ENCODE data around the gene EML3. TPM values are rescaled to one million over a fixed set of nuclear protein-coding genes. Genes with fewer than 3 reads are reported as not detected.
A peak's percentile ranks its signal among the peaks of the same experiment; 100 is the strongest.

EML3 gene
- total and polyA plus RNA-seq, 5 donors, result 23.5 to 33.3 (median 23.9) TPM

GRCh38 chr11:62556108-62556874, 56.3 kb downstream of the EML3 start:
- H3K4me3 ChIP-seq (ENCODE audit: low read length), result no peak overlapping the region
- no peaks in the 10 kb centered on the region for H3K9me3 ChIP-seq (ENCODE audit: control insufficient read depth, low read length)
- 17% methylated on average over 14 of the region's 14 CpGs for WGBS
- peaks cover 48% of the 10 kb centered on the region for H3K4me1 ChIP-seq (ENCODE audit: control insufficient read depth, insufficient read depth, low read length)
- peak overlapping the region; percentile 83 for H3K27ac ChIP-seq (ENCODE audit: low read length)
- H3K27me3 ChIP-seq (ENCODE audit: control insufficient read depth, insufficient read depth), result no peaks in the 10 kb centered on the region
- intact Hi-C loops (cut with DNase I), result loop anchor here in 1 of 4 donors (10.0 kb wide), 1 partner anchor 131 kb away; no protein-coding TSS in a partner anchor
- peak; percentile 93 to 95 (median 95) for DNase-seq
- peak; percentile 77 to 82 for ATAC-seq

GRCh38 chr11:62555464-62556107, 57.0 kb downstream of the EML3 start:
- intact Hi-C loops (cut with DNase I), result loop anchor here in 1 of 4 donors (10.0 kb wide), 1 partner anchor 131 kb away; no protein-coding TSS in a partner anchor
- Histone ChIP-seq H3K27me3 (ENCODE audit: control insufficient read depth, insufficient read depth) (no peaks in the 10 kb centered on the region), H3K27ac (ENCODE audit: low read length) (peak overlapping the region; percentile 83), H3K4me1 (ENCODE audit: control insufficient read depth, insufficient read depth, low read length) (peaks cover 48% of the 10 kb centered on the region), H3K4me3 (ENCODE audit: low read length) (no peak overlapping the region), H3K9me3 (ENCODE audit: control insufficient read depth, low read length) (no peaks in the 10 kb centered on the region)
- DNase-seq (peak in 1 of 3 donors; percentile 68), ATAC-seq (no peak)
- 30% methylated on average over 4 of the region's 4 CpGs for WGBS

- Histone ChIP-seq H3K27me3 (ENCODE audit: control insufficient read depth, insufficient read depth) (no peaks in the 10 kb centered on the region), H3K4me3 (ENCODE audit: low read length) (no peak overlapping the region), H3K4me1 (ENCODE audit: control insufficient read depth, insufficient read depth, low read length) (peaks cover 43% of the 10 kb centered on the region), H3K9me3 (ENCODE audit: control insufficient read depth, low read length) (no peaks in the 10 kb centered on the region), H3K27ac (ENCODE audit: low read length) (peak overlapping the region; percentile 100)
- 77% methylated on average over 7 of the region's 7 CpGs for WGBS
- ATAC-seq, result no peak
- DNase-seq, result peak in 1 of 3 donors; percentile 66
- intact Hi-C loops (cut with DNase I), result loop anchor here in 1 of 4 donors (10.0 kb wide), 1 partner anchor 130 kb away; no protein-coding TSS in a partner anchor
Measured at GRCh38 chr11:62554387-62555167, 58.0 kb downstream of the EML3 start.

- DNase-seq, result peak in 1 of 3 donors; percentile 20
- Histone ChIP-seq H3K4me1 (ENCODE audit: control insufficient read depth, insufficient read depth, low read length) (peaks cover 43% of the 10 kb centered on the region), H3K27ac (ENCODE audit: low read length) (peak overlapping the region; percentile 100), H3K9me3 (ENCODE audit: control insufficient read depth, low read length) (no peaks in the 10 kb centered on the region), H3K27me3 (ENCODE audit: control insufficient read depth, insufficient read depth) (no peaks in the 10 kb centered on the region), H3K4me3 (ENCODE audit: low read length) (no peak overlapping the region)
- intact Hi-C loops (cut with DNase I), result loop anchor here in 1 of 4 donors (10.0 kb wide), 1 partner anchor 129 kb away; no protein-coding TSS in a partner anchor
- WGBS, result 76% methylated on average over 8 of the region's 8 CpGs
- ATAC-seq, result no peak
Measured at GRCh38 chr11:62553839-62554361, 58.7 kb downstream of the EML3 start.

- intact Hi-C loops (cut with DNase I), result loop anchor here in 1 of 4 donors (10.0 kb wide), 1 partner anchor 128 kb away; no protein-coding TSS in a partner anchor
- no peaks in the 10 kb centered on the region for H3K27me3 ChIP-seq (ENCODE audit: control insufficient read depth, insufficient read depth)
- peak overlapping the region; percentile 100 for H3K27ac ChIP-seq (ENCODE audit: low read length)
- H3K4me1 ChIP-seq (ENCODE audit: control insufficient read depth, insufficient read depth, low read length), result peaks cover 46% of the 10 kb centered on the region
- WGBS, result 8% methylated on average over 15 of the region's 15 CpGs
- no peak overlapping the region for H3K4me3 ChIP-seq (ENCODE audit: low read length)
- peak; percentile 88 to 89 for ATAC-seq
- peak; percentile 87 to 93 (median 91) for DNase-seq
- no peaks in the 10 kb centered on the region for H3K9me3 ChIP-seq (ENCODE audit: control insufficient read depth, low read length)
Measured at GRCh38 chr11:62553080-62553838, 59.3 kb downstream of the EML3 start.

GRCh38 chr11:62552485-62553079, 60.0 kb downstream of the EML3 start:
- peak overlapping the region; percentile 100 for H3K27ac ChIP-seq (ENCODE audit: low read length)
- no peak for ATAC-seq

More at GRCh38 chr11:62552485-62553079, 60.0 kb downstream of the EML3 start:
- peak in 2 of 3 donors; percentile 46 to 70 for DNase-seq
- Histone ChIP-seq H3K9me3 (ENCODE audit: control insufficient read depth, low read length) (no peaks in the 10 kb centered on the region), H3K4me1 (ENCODE audit: control insufficient read depth, insufficient read depth, low read length) (peaks cover 46% of the 10 kb centered on the region), H3K4me3 (ENCODE audit: low read length) (no peak overlapping the region), H3K27me3 (ENCODE audit: control insufficient read depth, insufficient read depth) (no peaks in the 10 kb centered on the region)
- WGBS, result 17% methylated on average over 4 of the region's 4 CpGs
- intact Hi-C loops (cut with DNase I), result loop anchor here in 1 of 4 donors (10.0 kb wide), 1 partner anchor 128 kb away; no protein-coding TSS in a partner anchor

Small RNA genes within 50 kb of the gene (microRNA-seq; reads per million reads assigned to microRNA genes)
- gene MIR6747, result 0 to 0.42 reads per million in 2 donors

Other genes with a start within 250 kb of the EML3 start
- not detected for gene SCGB1A1, start 193.7 kb downstream of the EML3 start, total RNA-seq
- not detected for gene SCGB1A1, start 193.7 kb downstream of the EML3 start, polyA plus RNA-seq
- 100 to 1,000 TPM; 289 to 371 (median 320) TPM for gene AHNAK, start 66.0 kb downstream of the EML3 start, total RNA-seq
- 78.1 TPM for gene AHNAK, start 66.0 kb downstream of the EML3 start, polyA plus RNA-seq
- 1,000 to 10,000 TPM in 1 of 4 donors, 100 to 1,000 TPM in 3; 807 to 1,060 (median 897) TPM for gene EEF1G, start 38.9 kb downstream of the EML3 start, total RNA-seq
- 770 TPM for gene EEF1G, start 38.9 kb downstream of the EML3 start, polyA plus RNA-seq
- 10 to 100 TPM in 3 of 4 donors, 1 to 10 TPM in 1; 8.0 to 15.3 (median 11.5) TPM for gene TUT1, start 21.3 kb downstream of the EML3 start, total RNA-seq
- 10.7 TPM for gene TUT1, start 21.3 kb downstream of the EML3 start, polyA plus RNA-seq
- 10 to 100 TPM; 34.8 to 47.6 (median 38.3) TPM for gene MTA2, start 10.9 kb downstream of the EML3 start, total RNA-seq
- 24.1 TPM for gene MTA2, start 10.9 kb downstream of the EML3 start, polyA plus RNA-seq
- gene ROM1, start 482 bp upstream of the EML3 start, total RNA-seq, result 1 to 10 TPM; 6.1 to 7.9 (median 6.6) TPM
- 7.9 TPM for gene ROM1, start 482 bp upstream of the EML3 start, polyA plus RNA-seq
- gene B3GAT3, start 9.2 kb upstream of the EML3 start, total RNA-seq, result 10 to 100 TPM; 10.7 to 23.1 (median 16.7) TPM
- gene B3GAT3, start 9.2 kb upstream of the EML3 start, polyA plus RNA-seq, result 18.7 TPM
- gene GANAB, start 33.8 kb upstream of the EML3 start, total RNA-seq, result 100 to 1,000 TPM; 112 to 137 (median 122) TPM
- 66.5 TPM for gene GANAB, start 33.8 kb upstream of the EML3 start, polyA plus RNA-seq
- 10 to 100 TPM; 10.4 to 13.3 (median 11.8) TPM for gene INTS5, start 40.5 kb upstream of the EML3 start, total RNA-seq
- 6.1 TPM for gene INTS5, start 40.5 kb upstream of the EML3 start, polyA plus RNA-seq
- 10 to 100 TPM; 30.6 to 41.1 (median 35.2) TPM for gene C11orf98, start 52.4 kb upstream of the EML3 start, total RNA-seq
- 79.7 TPM for gene C11orf98, start 52.4 kb upstream of the EML3 start, polyA plus RNA-seq
- gene CSKMT, start 52.5 kb upstream of the EML3 start, total RNA-seq, result 1 to 10 TPM; 6.6 to 9.5 (median 7.3) TPM
- gene CSKMT, start 52.5 kb upstream of the EML3 start, polyA plus RNA-seq, result 5.2 TPM
- gene UQCC3, start 58.9 kb upstream of the EML3 start, total RNA-seq, result 1 to 10 TPM; 5.2 to 8.6 (median 6.5) TPM
- 12.9 TPM for gene UQCC3, start 58.9 kb upstream of the EML3 start, polyA plus RNA-seq
- gene LBHD1, start 59.5 kb upstream of the EML3 start, total RNA-seq, result 1 to 10 TPM; 3.2 to 5.8 (median 3.6) TPM
- gene LBHD1, start 59.5 kb upstream of the EML3 start, polyA plus RNA-seq, result 7.3 TPM
- 10 to 100 TPM; 76.6 to 95.7 (median 83.6) TPM for gene UBXN1, start 66.3 kb upstream of the EML3 start, total RNA-seq
- 101 TPM for gene UBXN1, start 66.3 kb upstream of the EML3 start, polyA plus RNA-seq
- gene LRRN4CL, start 76.8 kb upstream of the EML3 start, total RNA-seq, result 1 to 10 TPM; 1.4 to 3.3 (median 2.3) TPM
- gene LRRN4CL, start 76.8 kb upstream of the EML3 start, polyA plus RNA-seq, result 3.0 TPM
- gene BSCL2, start 94.6 kb upstream of the EML3 start, total RNA-seq, result 10 to 100 TPM; 20.0 to 27.6 (median 26.5) TPM
- gene BSCL2, start 94.6 kb upstream of the EML3 start, polyA plus RNA-seq, result 34.3 TPM
- gene GNG3, start 94.9 kb upstream of the EML3 start, total RNA-seq, result not detected
- gene GNG3, start 94.9 kb upstream of the EML3 start, polyA plus RNA-seq, result 0.57 TPM
- gene HNRNPUL2, start 114.7 kb upstream of the EML3 start, total RNA-seq, result 10 to 100 TPM; 29.3 to 37.2 (median 35.5) TPM
- gene HNRNPUL2, start 114.7 kb upstream of the EML3 start, polyA plus RNA-seq, result 33.2 TPM
- 10 to 100 TPM; 11.7 to 17.0 (median 14.6) TPM for gene TTC9C, start 115.7 kb upstream of the EML3 start, total RNA-seq
- 18.4 TPM for gene TTC9C, start 115.7 kb upstream of the EML3 start, polyA plus RNA-seq
- gene ZBTB3, start 141.4 kb upstream of the EML3 start, total RNA-seq, result 10 to 100 TPM in 2 of 4 donors, 1 to 10 TPM in 2; 7.8 to 14.5 (median 9.5) TPM
- 4.0 TPM for gene ZBTB3, start 141.4 kb upstream of the EML3 start, polyA plus RNA-seq
- gene POLR2G, start 148.8 kb upstream of the EML3 start, total RNA-seq, result 10 to 100 TPM; 34.4 to 43.3 (median 37.4) TPM
- gene POLR2G, start 148.8 kb upstream of the EML3 start, polyA plus RNA-seq, result 51.1 TPM
- 10 to 100 TPM in 1 of 4 donors, 1 to 10 TPM in 3; 8.0 to 17.1 (median 9.6) TPM for gene TAF6L, start 158.6 kb upstream of the EML3 start, total RNA-seq
- gene TAF6L, start 158.6 kb upstream of the EML3 start, polyA plus RNA-seq, result 10.4 TPM
- 10 to 100 TPM; 19.2 to 21.8 (median 19.7) TPM for gene TMEM179B, start 174.6 kb upstream of the EML3 start, total RNA-seq
- gene TMEM179B, start 174.6 kb upstream of the EML3 start, polyA plus RNA-seq, result 29.7 TPM
- gene TMEM223, start 179.2 kb upstream of the EML3 start, total RNA-seq, result 10 to 100 TPM; 12.7 to 17.2 (median 16.3) TPM
- gene TMEM223, start 179.2 kb upstream of the EML3 start, polyA plus RNA-seq, result 29.5 TPM
- gene NXF1, start 192.7 kb upstream of the EML3 start, total RNA-seq, result 10 to 100 TPM; 40.3 to 56.4 (median 47.1) TPM
- gene NXF1, start 192.7 kb upstream of the EML3 start, polyA plus RNA-seq, result 45.8 TPM
- 10 to 100 TPM; 20.1 to 27.8 (median 21.8) TPM for gene STX5, start 219.3 kb upstream of the EML3 start, total RNA-seq
- 14.4 TPM for gene STX5, start 219.3 kb upstream of the EML3 start, polyA plus RNA-seq
- not detected for gene TEX54, start 220.1 kb upstream of the EML3 start, total RNA-seq
- not detected for gene TEX54, start 220.1 kb upstream of the EML3 start, polyA plus RNA-seq
- 10 to 100 TPM; 24.8 to 28.7 (median 26.6) TPM for gene WDR74, start 226.8 kb upstream of the EML3 start, total RNA-seq
- 17.9 TPM for gene WDR74, start 226.8 kb upstream of the EML3 start, polyA plus RNA-seq